Measurements from ENCODE around the gene MYO1D. TPM values are rescaled to one million over a fixed set of nuclear protein-coding genes. Genes with fewer than 3 reads are reported as not detected.
A peak's percentile ranks its signal among the peaks of the same experiment; 100 is the strongest.
"Not testable (repeated sequence)": the region's sequence is repeated elsewhere in the genome, so short reads cannot be mapped to it uniquely, and the experiment has no call there.

Gene MYO1D
- total RNA-seq, 1 donor from 2014 or later: 18.0 TPM

GRCh38 chr17:32651084-32651483 is 225.8 kb downstream of the MYO1D start:
- H3K9me3 Mint-ChIP-seq (ENCODE audit: unreplicated experiment): peaks cover 3% of the 10 kb centered on the region
- no peak overlapping the region for H3K4me3 Mint-ChIP-seq (ENCODE audit: unreplicated experiment)
- no peak for FAIRE-seq
- no peaks in the 10 kb centered on the region for H3K27me3 ChIP-seq (ENCODE audit: insufficient read depth, low read length)
- H3K36me3 Mint-ChIP-seq (ENCODE audit: low read depth, unreplicated experiment): peaks cover 9% of the 10 kb centered on the region
- H3K9me3 ChIP-seq (ENCODE audit: insufficient read depth, low read depth, low read length): no peaks in the 10 kb centered on the region
- no peak for TF ChIP-seq CTCF (IDR thresholded peaks at IDR 0.05; ENCODE audit: insufficient read depth, low read depth, low read length)
- TF ChIP-seq EZH2 (IDR thresholded peaks at IDR 0.05; ENCODE audit: insufficient read depth, low read length): no peak
- no peak overlapping the region for H3K4me2 ChIP-seq (ENCODE audit: low read length)
- H2AFZ ChIP-seq (ENCODE audit: low read depth, low read length): no peak overlapping the region
- no peak overlapping the region for H3K27ac ChIP-seq (ENCODE audit: low read depth, low read length)
- no peaks in the 10 kb centered on the region for H3K4me1 Mint-ChIP-seq (ENCODE audit: low read depth, unreplicated experiment)
- H3K4me1 ChIP-seq (ENCODE audit: insufficient read depth, low read length): no peaks in the 10 kb centered on the region
- H3K36me3 ChIP-seq (ENCODE audit: insufficient read depth, low read length): no peaks in the 10 kb centered on the region
- H3K79me2 ChIP-seq (ENCODE audit: insufficient read depth, low read length): no peaks in the 10 kb centered on the region
- H3K4me3 ChIP-seq (ENCODE audit: insufficient read depth, low read depth, low read length): no peak overlapping the region
- DNase-seq (ENCODE audit: low read depth): no peak
- H3K9ac ChIP-seq (ENCODE audit: low read length): no peak overlapping the region
- no peaks in the 10 kb centered on the region for H4K20me1 ChIP-seq (ENCODE audit: insufficient read depth, low read length)
- H3K27ac Mint-ChIP-seq (ENCODE audit: unreplicated experiment): no peak overlapping the region
- no peaks in the 10 kb centered on the region for H3K27me3 Mint-ChIP-seq (ENCODE audit: low read depth, unreplicated experiment)

GRCh38 chr17:32648450-32648849 is 228.5 kb downstream of the MYO1D start:
- Histone ChIP-seq H3K79me2 (ENCODE audit: insufficient read depth, low read length) (no peaks in the 10 kb centered on the region), H3K4me2 (ENCODE audit: low read length) (no peak overlapping the region), H3K9me3 (ENCODE audit: insufficient read depth, low read depth, low read length) (no peaks in the 10 kb centered on the region), H3K27ac (ENCODE audit: low read depth, low read length) (no peak overlapping the region), H2AFZ (ENCODE audit: low read depth, low read length) (no peak overlapping the region), H3K36me3 (ENCODE audit: insufficient read depth, low read length) (no peaks in the 10 kb centered on the region), H3K27me3 (ENCODE audit: insufficient read depth, low read length) (no peaks in the 10 kb centered on the region), H3K9ac (ENCODE audit: low read length) (no peak overlapping the region), H3K4me3 (ENCODE audit: insufficient read depth, low read depth, low read length) (no peak overlapping the region), H3K4me1 (ENCODE audit: insufficient read depth, low read length) (no peaks in the 10 kb centered on the region), H4K20me1 (ENCODE audit: insufficient read depth, low read length) (no peaks in the 10 kb centered on the region)
- DNase-seq (ENCODE audit: low read depth): no peak
- FAIRE-seq: no peak
- Mint-ChIP-seq H3K27ac (ENCODE audit: unreplicated experiment) (no peak overlapping the region), H3K27me3 (ENCODE audit: low read depth, unreplicated experiment) (no peaks in the 10 kb centered on the region), H3K36me3 (ENCODE audit: low read depth, unreplicated experiment) (peaks cover 7% of the 10 kb centered on the region), H3K9me3 (ENCODE audit: unreplicated experiment) (peaks cover 3% of the 10 kb centered on the region), H3K4me1 (ENCODE audit: low read depth, unreplicated experiment) (no peaks in the 10 kb centered on the region), H3K4me3 (ENCODE audit: unreplicated experiment) (no peak overlapping the region)
- TF ChIP-seq EZH2 (IDR thresholded peaks at IDR 0.05; ENCODE audit: insufficient read depth, low read length): no peak
- TF ChIP-seq CTCF (IDR thresholded peaks at IDR 0.05; ENCODE audit: insufficient read depth, low read depth, low read length): no peak

DNA sequence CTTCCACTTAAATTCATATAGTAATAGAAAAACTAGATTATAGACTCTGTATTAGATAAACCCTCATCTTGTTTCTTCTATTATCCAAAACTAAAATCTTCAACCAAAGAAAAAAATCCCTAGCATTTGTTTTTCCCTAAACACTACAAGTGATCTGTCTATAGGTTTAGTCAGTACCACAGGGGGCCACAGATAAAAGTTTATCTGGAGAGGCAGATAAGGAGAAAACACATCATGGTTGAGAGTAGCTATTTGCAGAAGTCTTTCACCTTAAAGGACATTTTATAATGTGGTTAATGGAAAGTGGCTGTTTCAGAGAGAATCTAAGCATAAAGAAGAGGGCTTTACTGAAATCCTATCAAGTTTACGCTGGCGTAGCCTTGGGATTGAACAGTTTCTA is 230.0 kb downstream of the MYO1D start:
- Histone ChIP-seq H3K36me3 (ENCODE audit: insufficient read depth, low read length) (no peaks in the 10 kb centered on the region), H4K20me1 (ENCODE audit: insufficient read depth, low read length) (no peaks in the 10 kb centered on the region), H3K27ac (ENCODE audit: low read depth, low read length) (no peak overlapping the region), H3K79me2 (ENCODE audit: insufficient read depth, low read length) (no peaks in the 10 kb centered on the region), H3K4me1 (ENCODE audit: insufficient read depth, low read length) (no peaks in the 10 kb centered on the region), H3K9ac (ENCODE audit: low read length) (no peak overlapping the region), H2AFZ (ENCODE audit: low read depth, low read length) (no peak overlapping the region), H3K27me3 (ENCODE audit: insufficient read depth, low read length) (no peaks in the 10 kb centered on the region), H3K4me2 (ENCODE audit: low read length) (no peak overlapping the region), H3K4me3 (ENCODE audit: insufficient read depth, low read depth, low read length) (no peak overlapping the region), H3K9me3 (ENCODE audit: insufficient read depth, low read depth, low read length) (no peaks in the 10 kb centered on the region)
- Mint-ChIP-seq H3K4me3 (ENCODE audit: unreplicated experiment) (no peak overlapping the region), H3K27me3 (ENCODE audit: low read depth, unreplicated experiment) (no peaks in the 10 kb centered on the region), H3K36me3 (ENCODE audit: low read depth, unreplicated experiment) (peaks cover 7% of the 10 kb centered on the region), H3K4me1 (ENCODE audit: low read depth, unreplicated experiment) (no peaks in the 10 kb centered on the region), H3K27ac (ENCODE audit: unreplicated experiment) (no peak overlapping the region), H3K9me3 (ENCODE audit: unreplicated experiment) (peaks cover 3% of the 10 kb centered on the region)
- DNase-seq (ENCODE audit: low read depth) (no peak), FAIRE-seq (no peak)
- TF ChIP-seq CTCF (IDR thresholded peaks at IDR 0.05; ENCODE audit: insufficient read depth, low read depth, low read length): no peak
- no peak for TF ChIP-seq EZH2 (IDR thresholded peaks at IDR 0.05; ENCODE audit: insufficient read depth, low read length)

DNA sequence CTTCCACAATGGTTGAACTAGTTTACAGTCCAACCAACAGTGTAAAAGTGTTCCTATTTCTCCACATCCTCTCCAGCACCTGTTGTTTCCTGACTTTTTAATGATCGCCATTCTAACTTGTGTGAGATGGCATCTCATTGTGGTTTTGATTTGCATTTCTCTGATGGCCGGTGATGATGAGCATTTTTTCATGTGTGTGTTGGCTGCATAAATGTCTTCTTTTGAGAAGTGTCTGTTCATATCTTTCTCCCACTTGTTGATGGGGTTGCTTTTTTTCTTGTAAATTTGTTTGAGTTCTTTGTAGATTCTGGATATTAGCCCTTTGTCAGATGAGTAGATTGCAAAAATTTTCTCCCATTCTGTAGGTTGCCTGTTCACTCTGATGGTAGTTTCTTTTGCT is 235.4 kb downstream of the MYO1D start:
- H3K4me2 ChIP-seq (ENCODE audit: low read length); H3K4me1 Mint-ChIP-seq (ENCODE audit: low read depth, unreplicated experiment); H3K9ac ChIP-seq (ENCODE audit: low read length); H3K9me3 Mint-ChIP-seq (ENCODE audit: unreplicated experiment); H3K9me3 ChIP-seq (ENCODE audit: insufficient read depth, low read depth, low read length); H3K27me3 Mint-ChIP-seq (ENCODE audit: low read depth, unreplicated experiment); H3K79me2 ChIP-seq (ENCODE audit: insufficient read depth, low read length); DNase-seq (ENCODE audit: low read depth); H3K27ac ChIP-seq (ENCODE audit: low read depth, low read length); H4K20me1 ChIP-seq (ENCODE audit: insufficient read depth, low read length); FAIRE-seq; H2AFZ ChIP-seq (ENCODE audit: low read depth, low read length); H3K36me3 ChIP-seq (ENCODE audit: insufficient read depth, low read length); H3K27me3 ChIP-seq (ENCODE audit: insufficient read depth, low read length); H3K4me1 ChIP-seq (ENCODE audit: insufficient read depth, low read length); H3K4me3 ChIP-seq (ENCODE audit: insufficient read depth, low read depth, low read length); H3K27ac Mint-ChIP-seq (ENCODE audit: unreplicated experiment); H3K36me3 Mint-ChIP-seq (ENCODE audit: low read depth, unreplicated experiment): not testable (repeated sequence)
- H3K4me3 Mint-ChIP-seq (ENCODE audit: unreplicated experiment): peak overlapping the region; percentile 20
